ENCODE results near the gene RASAL3. TPM values are rescaled to one million over a fixed set of nuclear protein-coding genes. Genes with fewer than 3 reads are reported as not detected.

The RASAL3 gene
- total and polyA plus RNA-seq, 7 donors = 0.60 to 20.3 (median 1.5) TPM

GRCh38 chr19:15424692-15425272, 39.6 kb downstream of the RASAL3 start:
- peaks cover 44 to 76% (median 51%) of the 10 kb centered on the region in 4 donors for H3K36me3 ChIP-seq
- DNase-seq = no peak
- peaks cover 0 to 13% (median 11%) of the 10 kb centered on the region in 4 donors for H3K4me1 ChIP-seq
- H3K27me3 ChIP-seq = no peaks in the 10 kb centered on the region
- 98% methylated on average over 38 of the region's 38 CpGs for WGBS, 2 donors
- no peak overlapping the region for H3K4me3 ChIP-seq
- H3K9me3 ChIP-seq = peaks cover 0 to 2% (median 0%) of the 10 kb centered on the region in 4 donors
- H3K27ac ChIP-seq = no peak overlapping the region
- TF ChIP-seq POLR2A (IDR thresholded peaks at IDR 0.05) = no peak
- no peak for TF ChIP-seq CTCF (IDR thresholded peaks at IDR 0.05)
- intact Hi-C loops (cut with DNase I) = no loop called here

- Histone ChIP-seq H3K4me3 (no peak overlapping the region), H3K36me3 (peaks cover 44 to 70% (median 51%) of the 10 kb centered on the region in 4 donors), H3K27ac (no peak overlapping the region), H3K27me3 (no peaks in the 10 kb centered on the region), H3K4me1 (peaks cover 0 to 14% (median 12%) of the 10 kb centered on the region in 4 donors), H3K9me3 (peaks cover 0 to 2% (median 0%) of the 10 kb centered on the region in 4 donors)
- no peak for DNase-seq
- intact Hi-C loops (cut with DNase I) = no loop called here
- no peak for TF ChIP-seq POLR2AphosphoS5 (IDR thresholded peaks at IDR 0.05)
- TF ChIP-seq EP300 (IDR thresholded peaks at IDR 0.05) = no peak
- TF ChIP-seq CTCF (IDR thresholded peaks at IDR 0.05) = no peak
- no peak for TF ChIP-seq POLR2A (IDR thresholded peaks at IDR 0.05)
- WGBS, 2 donors = 98% methylated on average over 13 of the region's 13 CpGs
Measured at GRCh38 chr19:15424121-15424520, 40.2 kb downstream of the RASAL3 start.

- no peak for TF ChIP-seq POLR2A (IDR thresholded peaks at IDR 0.05)
- TF ChIP-seq CTCF (IDR thresholded peaks at IDR 0.05) = no peak
- TF ChIP-seq EP300 (IDR thresholded peaks at IDR 0.05) = no peak
- no peak for TF ChIP-seq POLR2AphosphoS5 (IDR thresholded peaks at IDR 0.05)
- Histone ChIP-seq H3K27ac (no peak overlapping the region), H3K27me3 (no peaks in the 10 kb centered on the region), H3K9me3 (peaks cover 0 to 2% (median 0%) of the 10 kb centered on the region in 4 donors), H3K36me3 (peaks cover 43 to 60% (median 51%) of the 10 kb centered on the region in 4 donors), H3K4me1 (peaks cover 0 to 14% (median 8%) of the 10 kb centered on the region in 4 donors), H3K4me3 (no peak overlapping the region)
- intact Hi-C loops (cut with DNase I) = no loop called here
- DNase-seq = no peak
- 97 to 98% methylated on average over 6 of the region's 6 CpGs for WGBS, 2 donors
Measured at GRCh38 chr19:15423130-15423529, 41.2 kb downstream of the RASAL3 start.

GRCh38 chr19:15422296-15423075, 41.9 kb downstream of the RASAL3 start:
- Histone ChIP-seq H3K9me3 (peaks cover 0 to 2% (median 0%) of the 10 kb centered on the region in 4 donors), H3K27me3 (no peaks in the 10 kb centered on the region), H3K27ac (peak overlapping the region in 3 of 4 donors; percentile 39 to 59 (median 59)), H3K4me1 (peaks cover 0 to 19% (median 14%) of the 10 kb centered on the region in 4 donors), H3K4me3 (no peak overlapping the region), H3K36me3 (peaks cover 38 to 53% (median 45%) of the 10 kb centered on the region in 4 donors)
- no peak for DNase-seq
- TF ChIP-seq EP300 (IDR thresholded peaks at IDR 0.05) = no peak
- intact Hi-C loops (cut with DNase I) = no loop called here
- 86 to 94% methylated on average over 22 of the region's 22 CpGs for WGBS, 2 donors

GRCh38 chr19:15421721-15422260, 42.6 kb downstream of the RASAL3 start:
- Histone ChIP-seq H3K4me1 (peaks cover 0 to 26% (median 21%) of the 10 kb centered on the region in 4 donors), H3K27ac (peak overlapping the region in 3 of 4 donors; percentile 39 to 59 (median 59)), H3K36me3 (peaks cover 33 to 47% (median 40%) of the 10 kb centered on the region in 4 donors), H3K4me3 (no peak overlapping the region), H3K27me3 (no peaks in the 10 kb centered on the region), H3K9me3 (peaks cover 0 to 2% (median 0%) of the 10 kb centered on the region in 4 donors)
- 75 to 82% methylated on average over 15 of the region's 15 CpGs for WGBS, 2 donors
- TF ChIP-seq CTCF (IDR thresholded peaks at IDR 0.05) (no peak), POLR2AphosphoS5 (IDR thresholded peaks at IDR 0.05) (no peak), POLR2A (IDR thresholded peaks at IDR 0.05) (no peak), EP300 (IDR thresholded peaks at IDR 0.05) (no peak)
- DNase-seq = no peak
- intact Hi-C loops (cut with DNase I) = no loop called here
